CD8-positive, alpha-beta memory T cell (primary cell): ENCODE results near the gene MPPED2. TPM values are rescaled to one million over a fixed set of nuclear protein-coding genes. Genes with fewer than 3 reads are reported as not detected.

Source experiments
- CTCF ChIA-PET: fragments of 350-600 bp; sonication (Branson Sonifier 250); formaldehyde crosslinking; loops from one replicate; lab custom pipeline; 2021; ENCODE audit warnings: antibody characterized with exemption; lab: Charles Lee
- POLR2A ChIA-PET: fragments of 350-600 bp; sonication (Branson Sonifier 250); formaldehyde crosslinking; loops from one replicate; lab custom pipeline; 2021; ENCODE audit warnings: antibody characterized with exemption; lab: Charles Lee
- DNase-seq, 5 donors: peaks; one replicate each; pipeline versions ENCODE4 v3.0.0 to v3.0.0-alpha.2; 2020 to 2022; ENCODE audit warnings: mixed read lengths in 1 of 5
- H3K27ac ChIP-seq: one replicate; pipeline ENCODE4 v1.7.0; 2013; ENCODE audit warnings: low read depth, mild to moderate bottlenecking, low read length, moderate library complexity
- H3K27me3 ChIP-seq: 2 replicates; pipeline ENCODE4 v1.7.0; 2013; ENCODE audit warnings: low read length, mild to moderate bottlenecking; ENCODE audit not compliant: insufficient read depth, poor library complexity, severe bottlenecking
- H3K36me3 ChIP-seq: 2 replicates; pipeline ENCODE4 v1.7.0; 2013; ENCODE audit warnings: mild to moderate bottlenecking, low read length, moderate library complexity; ENCODE audit not compliant: insufficient read depth
- H3K4me1 ChIP-seq: 2 replicates; pipeline ENCODE4 v1.7.0; 2013; ENCODE audit warnings: mild to moderate bottlenecking, low read length, moderate library complexity; ENCODE audit not compliant: insufficient read depth
- H3K4me3 ChIP-seq: 2 replicates; pipeline ENCODE4 v1.7.0; 2013; ENCODE audit warnings: mild to moderate bottlenecking, low read length
- H3K9me3 ChIP-seq: 2 replicates; pipeline ENCODE4 v1.7.0; 2013; ENCODE audit warnings: mild to moderate bottlenecking, low read length
- H3K27ac Mint-ChIP-seq, 8 donors: one replicate each; pipeline ENCODE4 v1.8.0; 2020 to 2021; ENCODE audit warnings: mixed read lengths in 8 of 8, mild to moderate bottlenecking in 6 of 8, inconsistent platforms in 3 of 8, moderate library complexity in 3 of 8
- H3K27me3 Mint-ChIP-seq, 2 donors: one replicate each; pipeline ENCODE4 v1.8.0; 2020 to 2021; ENCODE audit warnings: mixed read lengths in 2 of 2, mild to moderate bottlenecking in 1 of 2, moderate library complexity in 1 of 2
- H3K36me3 Mint-ChIP-seq, 3 donors: one replicate each; pipeline ENCODE4 v1.8.0; 2020 to 2021; ENCODE audit warnings: mixed read lengths in 3 of 3, inconsistent platforms in 1 of 3, mild to moderate bottlenecking in 1 of 3
- H3K4me1 Mint-ChIP-seq, 3 donors: one replicate each; pipeline ENCODE4 v1.8.0; 2020 to 2021; ENCODE audit warnings: mixed read lengths in 3 of 3, inconsistent platforms in 1 of 3, mild to moderate bottlenecking in 1 of 3
- H3K4me3 Mint-ChIP-seq, 7 donors: one replicate each; pipeline ENCODE4 v1.8.0; 2020 to 2021; ENCODE audit warnings: mixed read lengths in 7 of 7, mild to moderate bottlenecking in 6 of 7, moderate library complexity in 4 of 7, inconsistent platforms in 2 of 7
- H3K9me3 Mint-ChIP-seq, 5 donors: one replicate each; pipeline ENCODE4 v1.8.0; 2020 to 2022; ENCODE audit warnings: mixed read lengths in 5 of 5, mild to moderate bottlenecking in 3 of 5, moderate library complexity in 2 of 5, inconsistent platforms in 1 of 5
- polyA plus RNA-seq: library from polyadenylated mRNA; unstranded; fragments of 300-500 nt; fragmentation: Illumina TruSeq; gene quantifications from one replicate; pipeline ENCODE4 v1.2.3, GENCODE V29; 2021
- total RNA-seq, 2 experiments: library from RNA; stranded (reverse); gene quantifications; one replicate each; pipeline ENCODE4 v1.2.3, GENCODE V29; 2021

The MPPED2 gene
- total and polyA plus RNA-seq, 3 experiments from 2014 or later: 1.1 TPM; not detected in 2

- Mint-ChIP-seq H3K27ac (no peak overlapping the region), H3K4me3 (no peak overlapping the region), H3K36me3 (peaks cover 0 to 2% (median 0%) of the 10 kb centered on the region in 3 donors), H3K27me3 (peaks cover 0 to under 1% of the 10 kb centered on the region in 2 donors), H3K4me1 (no peaks in the 10 kb centered on the region), H3K9me3 (peaks cover 0 to 4% (median 0%) of the 10 kb centered on the region in 5 donors)
- H3K4me1 ChIP-seq: no peaks in the 10 kb centered on the region
- no peaks in the 10 kb centered on the region for H3K9me3 ChIP-seq
- CTCF ChIA-PET: no interaction called here
- no peaks in the 10 kb centered on the region for H3K36me3 ChIP-seq
- no peaks in the 10 kb centered on the region for H3K27me3 ChIP-seq
- H3K27ac ChIP-seq: no peak overlapping the region
- no peak overlapping the region for H3K4me3 ChIP-seq
- POLR2A ChIA-PET: no interaction called here
- DNase-seq: no peak
These were observed 17.2 kb upstream of the MPPED2 start for GRCh38 chr11:30603357-30603756.

DNA sequence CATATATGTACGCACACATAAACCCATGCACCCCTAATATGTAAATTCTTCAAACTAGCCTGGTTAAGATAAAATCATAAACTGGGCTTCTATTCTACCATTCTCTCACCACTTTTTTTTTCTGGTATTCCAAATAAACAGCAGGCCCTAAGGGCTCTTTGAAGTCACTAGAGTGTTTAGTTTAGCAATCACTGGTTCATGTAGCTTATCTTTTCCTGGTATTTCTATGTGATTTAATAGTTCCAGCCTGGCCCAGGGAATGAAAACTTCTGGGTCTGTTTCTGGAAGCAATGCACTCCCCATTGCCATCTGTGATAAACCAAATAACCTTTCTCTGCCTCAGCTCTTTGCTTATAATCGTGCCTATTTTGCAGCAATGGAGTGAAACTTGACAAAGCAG lies 10.7 kb upstream of the MPPED2 start:
- no peak overlapping the region for H3K27ac ChIP-seq
- ChIA-PET CTCF (no interaction called here), POLR2A (no interaction called here)
- H3K9me3 Mint-ChIP-seq: peaks cover 0 to 2% (median 0%) of the 10 kb centered on the region in 5 donors
- H3K4me3 Mint-ChIP-seq: no peak overlapping the region
- no peaks in the 10 kb centered on the region for H3K4me1 Mint-ChIP-seq
- no peaks in the 10 kb centered on the region for H3K27me3 ChIP-seq
- H3K36me3 Mint-ChIP-seq: no peaks in the 10 kb centered on the region
- no peak overlapping the region for H3K27ac Mint-ChIP-seq
- no peak overlapping the region for H3K4me3 ChIP-seq
- no peaks in the 10 kb centered on the region for H3K9me3 ChIP-seq
- DNase-seq: no peak
- no peaks in the 10 kb centered on the region for H3K36me3 ChIP-seq
- H3K4me1 ChIP-seq: no peaks in the 10 kb centered on the region
- H3K27me3 Mint-ChIP-seq: peaks cover 0 to 2% of the 10 kb centered on the region in 2 donors

GRCh38 chr11:30595934-30596333 lies 9.8 kb upstream of the MPPED2 start:
- ChIA-PET POLR2A (no interaction called here), CTCF (no interaction called here)
- Mint-ChIP-seq H3K9me3 (peaks cover 0 to 2% (median 0%) of the 10 kb centered on the region in 5 donors), H3K36me3 (no peaks in the 10 kb centered on the region), H3K4me1 (no peaks in the 10 kb centered on the region), H3K27ac (no peak overlapping the region), H3K4me3 (no peak overlapping the region), H3K27me3 (peaks cover 0 to 4% of the 10 kb centered on the region in 2 donors)
- H3K9me3 ChIP-seq: no peaks in the 10 kb centered on the region
- H3K27me3 ChIP-seq: no peaks in the 10 kb centered on the region
- no peaks in the 10 kb centered on the region for H3K4me1 ChIP-seq
- DNase-seq: no peak
- no peaks in the 10 kb centered on the region for H3K36me3 ChIP-seq
- no peak overlapping the region for H3K4me3 ChIP-seq
- no peak overlapping the region for H3K27ac ChIP-seq

GRCh38 chr11:30594646-30595411 lies 8.7 kb upstream of the MPPED2 start:
- POLR2A ChIA-PET: no interaction called here
- Histone ChIP-seq H3K27me3 (no peaks in the 10 kb centered on the region), H3K27ac (no peak overlapping the region), H3K4me3 (no peak overlapping the region), H3K36me3 (no peaks in the 10 kb centered on the region), H3K4me1 (no peaks in the 10 kb centered on the region), H3K9me3 (no peaks in the 10 kb centered on the region)
- Mint-ChIP-seq H3K9me3 (peaks cover 0 to 2% (median 0%) of the 10 kb centered on the region in 5 donors), H3K4me3 (no peak overlapping the region), H3K36me3 (no peaks in the 10 kb centered on the region), H3K27me3 (peaks cover 0 to 4% of the 10 kb centered on the region in 2 donors), H3K4me1 (no peaks in the 10 kb centered on the region), H3K27ac (no peak overlapping the region)
- CTCF ChIA-PET: no interaction called here
- DNase-seq: no peak

GRCh38 chr11:30587269-30587812 lies 1.2 kb upstream of the MPPED2 start:
- H3K27me3 Mint-ChIP-seq: peaks cover 21 to 40% of the 10 kb centered on the region in 2 donors
- no peaks in the 10 kb centered on the region for H3K4me1 ChIP-seq
- peak overlapping the region in 3 of 8 donors; percentile 27 to 89 (median 72) for H3K27ac Mint-ChIP-seq
- H3K27ac ChIP-seq: no peak overlapping the region
- POLR2A ChIA-PET: no interaction called here
- peaks cover 0 to 6% (median 2%) of the 10 kb centered on the region in 5 donors for H3K9me3 Mint-ChIP-seq
- CTCF ChIA-PET: no interaction called here
- no peaks in the 10 kb centered on the region for H3K27me3 ChIP-seq
- DNase-seq: no peak
- no peaks in the 10 kb centered on the region for H3K9me3 ChIP-seq
- H3K36me3 Mint-ChIP-seq: peaks cover 0 to 2% (median 0%) of the 10 kb centered on the region in 3 donors
- H3K4me3 ChIP-seq: no peak overlapping the region
- H3K4me3 Mint-ChIP-seq: peak overlapping the region in 5 of 7 donors; percentile 29 to 88 (median 87)
- H3K4me1 Mint-ChIP-seq: peaks cover 3 to 10% (median 6%) of the 10 kb centered on the region in 3 donors
- no peaks in the 10 kb centered on the region for H3K36me3 ChIP-seq

- no peaks in the 10 kb centered on the region for H3K4me1 ChIP-seq
- Mint-ChIP-seq H3K27ac (peak overlapping the region in 2 of 8 donors; percentile 35 to 52), H3K36me3 (peaks cover 0 to 2% (median 0%) of the 10 kb centered on the region in 3 donors), H3K27me3 (peaks cover 19 to 48% of the 10 kb centered on the region in 2 donors), H3K9me3 (peaks cover 0 to 6% (median 0%) of the 10 kb centered on the region in 5 donors), H3K4me3 (peak overlapping the region in 6 of 7 donors; percentile 54 to 86 (median 78)), H3K4me1 (peaks cover 3 to 10% (median 6%) of the 10 kb centered on the region in 3 donors)
- no peak for DNase-seq
- no peaks in the 10 kb centered on the region for H3K27me3 ChIP-seq
- H3K4me3 ChIP-seq: no peak overlapping the region
- no peaks in the 10 kb centered on the region for H3K9me3 ChIP-seq
- no peaks in the 10 kb centered on the region for H3K36me3 ChIP-seq
- CTCF ChIA-PET: no interaction called here
- H3K27ac ChIP-seq: no peak overlapping the region
- POLR2A ChIA-PET: no interaction called here
These were observed 282 bp downstream of the MPPED2 start for GRCh38 chr11:30585892-30586250.

DNA sequence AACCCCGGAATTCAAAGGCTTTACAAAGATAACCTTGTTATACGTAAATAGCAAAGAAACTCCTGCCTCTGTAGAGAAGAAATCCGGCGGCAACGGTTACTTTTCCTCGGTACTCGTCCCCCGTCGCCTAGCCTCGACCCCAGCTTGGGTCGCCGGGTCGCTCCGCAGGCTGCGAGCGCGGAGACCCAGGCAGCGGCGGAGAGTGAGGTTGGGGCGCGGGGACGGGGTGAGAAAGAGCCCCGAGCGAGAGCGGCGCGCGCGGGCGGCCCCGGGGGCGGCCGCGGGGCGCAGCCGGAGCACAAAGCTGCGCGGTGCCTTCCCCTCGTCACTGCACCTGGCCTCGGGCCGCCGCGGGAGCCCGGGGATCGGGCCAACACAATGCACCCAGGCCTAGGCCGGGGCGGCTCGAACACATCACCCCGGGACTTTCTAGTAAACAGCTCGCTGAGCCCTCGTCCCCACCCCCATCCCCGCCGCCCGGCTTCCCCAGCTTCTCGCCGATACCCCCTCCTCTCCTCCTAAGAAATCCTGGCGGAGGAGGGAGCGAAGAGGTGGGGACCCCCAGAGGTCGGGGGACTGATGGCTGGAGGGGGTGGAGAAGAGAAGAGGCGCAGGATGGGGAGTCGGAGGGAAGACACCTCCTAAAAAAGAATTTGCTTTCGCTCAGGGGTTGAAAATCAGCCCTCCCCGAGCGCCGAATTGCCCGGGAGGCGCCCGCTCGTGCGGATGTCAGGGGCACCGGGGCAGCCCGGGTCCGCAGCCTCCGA lies 845 bp downstream of the MPPED2 start:
- Mint-ChIP-seq H3K4me1 (peaks cover 3 to 10% (median 6%) of the 10 kb centered on the region in 3 donors), H3K4me3 (peak overlapping the region in 6 of 7 donors; percentile 48 to 80 (median 68)), H3K27ac (peak overlapping the region in 2 of 8 donors; percentile 43 to 82), H3K36me3 (peaks cover 0 to 2% (median 0%) of the 10 kb centered on the region in 3 donors), H3K9me3 (peaks cover 0 to 6% (median 0%) of the 10 kb centered on the region in 5 donors), H3K27me3 (peaks cover 19 to 48% of the 10 kb centered on the region in 2 donors)
- H3K4me1 ChIP-seq: no peaks in the 10 kb centered on the region
- no peak overlapping the region for H3K27ac ChIP-seq
- DNase-seq: peak in 1 of 5 donors; percentile 3
- H3K27me3 ChIP-seq: no peaks in the 10 kb centered on the region
- ChIA-PET CTCF (no interaction called here), POLR2A (no interaction called here)
- H3K9me3 ChIP-seq: no peaks in the 10 kb centered on the region
- no peak overlapping the region for H3K4me3 ChIP-seq
- H3K36me3 ChIP-seq: no peaks in the 10 kb centered on the region
